Epidermal melanocyte (primary cell): ENCODE measurements around the gene MAOB.

Experiments used
- DNase-seq: peaks from one replicate; pipeline ENCODE4 v3.0.0; 2011; ENCODE audit warnings: low spot score; ENCODE audit not compliant: insufficient read length

Gene MAOB

DNA sequence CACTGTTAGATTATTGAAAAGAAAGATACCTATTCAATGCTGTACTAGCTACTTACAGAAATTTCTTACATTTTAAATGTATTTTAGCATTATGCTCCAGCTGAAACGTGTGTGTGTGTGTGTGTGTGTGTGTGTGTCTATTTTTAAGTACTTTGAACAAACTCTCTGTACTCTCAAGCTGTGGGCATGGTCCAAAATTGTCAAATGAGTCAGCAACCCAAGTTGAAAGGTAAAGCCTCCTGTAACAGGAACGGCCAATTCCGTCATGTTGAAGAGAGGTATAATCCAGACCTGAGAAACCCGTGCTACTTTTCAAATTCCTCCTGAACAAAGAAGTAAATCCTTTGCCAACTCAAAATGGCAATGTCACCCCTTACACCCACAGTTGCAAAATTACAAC is 20.5 kb downstream of the MAOB start:
- DNase-seq: no peak

GRCh38 chrX:43860646-43861370 is 21.4 kb downstream of the MAOB start:
- DNase-seq: no peak

GRCh38 chrX:43853225-43853828 is 28.9 kb downstream of the MAOB start:
- DNase-seq: no peak

GRCh38 chrX:43850629-43851028 is 31.6 kb downstream of the MAOB start:
- no peak for DNase-seq

- no peak for DNase-seq
Measured at GRCh38 chrX:43849173-43849572, 33.1 kb downstream of the MAOB start.

DNA sequence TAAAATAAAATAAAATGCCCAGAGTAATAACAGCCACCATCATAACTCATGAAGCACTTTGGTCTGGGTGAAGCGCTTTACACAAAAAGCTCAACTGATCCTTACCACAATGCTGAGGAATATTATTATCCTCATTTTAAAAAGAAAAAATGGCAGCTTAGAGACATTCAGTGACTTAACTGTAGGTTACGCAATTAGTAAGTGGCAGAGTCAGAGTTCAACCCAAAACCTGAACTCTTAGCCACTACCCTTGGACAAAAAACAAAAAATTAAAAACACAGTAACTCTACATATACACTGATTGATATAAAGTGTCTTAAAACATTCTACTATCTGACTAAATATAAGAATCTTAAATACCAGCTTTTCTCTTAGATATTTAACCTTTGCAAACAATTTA is 34.9 kb downstream of the MAOB start:
- DNase-seq: no peak

DNA sequence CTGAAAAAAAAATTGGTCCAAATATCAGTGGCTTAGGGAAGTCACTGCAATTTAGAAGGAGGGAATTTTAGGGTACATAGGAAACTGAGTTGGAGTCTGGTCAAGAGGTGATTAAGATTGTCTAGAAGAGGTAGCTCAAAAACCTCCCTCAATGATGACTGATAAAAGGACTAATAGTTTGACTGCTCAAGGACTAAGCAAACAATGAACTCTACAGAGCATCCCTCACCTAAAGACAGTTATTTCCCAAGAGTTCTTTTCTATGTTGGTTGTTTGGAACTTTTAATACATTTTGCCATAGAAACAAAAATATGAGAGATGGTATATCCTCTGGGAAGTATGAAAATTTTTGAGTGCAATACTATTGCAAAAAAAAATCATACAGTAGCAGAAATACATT is 35.7 kb downstream of the MAOB start:
- DNase-seq: no peak

DNA sequence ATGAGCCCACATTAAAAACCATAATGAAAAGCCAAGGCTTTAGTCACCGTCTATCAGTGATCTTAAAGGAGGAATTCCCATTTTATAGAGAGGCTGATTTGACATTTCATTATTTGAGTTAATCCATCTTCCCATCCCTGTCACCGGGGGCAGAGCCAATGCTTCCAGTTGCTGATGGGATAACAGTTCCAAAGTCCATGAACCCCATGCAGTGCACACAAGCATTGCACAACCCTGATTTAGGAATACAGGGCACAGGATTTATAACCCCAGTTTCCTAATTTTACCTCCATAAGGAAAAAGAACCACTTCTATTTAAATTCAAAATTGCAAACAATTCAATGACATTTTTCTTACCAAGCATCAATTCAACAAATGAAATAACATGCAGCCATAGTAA is 36.5 kb downstream of the MAOB start:
- DNase-seq: no peak

GRCh38 chrX:43840265-43840664 is 42.0 kb downstream of the MAOB start:
- no peak for DNase-seq

DNA sequence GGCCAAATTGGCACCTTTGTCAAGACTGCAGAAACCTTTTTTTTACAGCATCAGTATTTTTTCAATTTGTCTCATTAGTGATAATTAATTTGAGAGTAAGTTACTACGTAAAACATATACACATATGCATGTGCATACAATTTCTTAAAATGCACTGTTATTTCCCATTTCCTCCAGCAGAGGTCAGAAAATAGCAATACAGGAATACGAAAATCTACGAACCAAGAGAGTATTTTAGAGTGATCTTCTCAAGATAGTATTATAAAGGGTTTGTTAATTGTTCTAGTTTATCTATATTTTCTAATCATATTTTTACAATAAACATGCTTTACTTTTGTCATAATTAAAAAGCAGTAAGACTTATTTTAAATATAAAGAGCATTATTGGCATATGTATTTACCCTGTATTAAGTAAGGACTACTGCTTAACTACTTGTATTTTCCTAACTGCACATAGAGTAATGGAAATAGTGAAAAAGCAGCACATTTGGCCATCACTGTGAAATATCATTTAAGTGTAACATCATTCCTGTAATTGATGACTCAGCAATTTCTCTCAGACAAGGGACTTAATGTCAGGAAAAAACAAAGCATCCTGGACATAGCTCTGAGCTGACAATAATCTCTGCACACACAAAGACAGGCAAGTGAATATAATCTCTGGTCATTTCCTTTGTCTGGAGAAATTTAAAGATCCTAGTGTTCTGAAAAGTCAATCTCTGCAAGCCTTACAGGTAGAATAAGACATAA is 45.6 kb downstream of the MAOB start:
- no peak for DNase-seq

GRCh38 chrX:43835559-43835958 is 46.7 kb downstream of the MAOB start:
- no peak for DNase-seq

- no peak for DNase-seq
Measured at GRCh38 chrX:43827791-43828190, 54.5 kb downstream of the MAOB start.

DNA sequence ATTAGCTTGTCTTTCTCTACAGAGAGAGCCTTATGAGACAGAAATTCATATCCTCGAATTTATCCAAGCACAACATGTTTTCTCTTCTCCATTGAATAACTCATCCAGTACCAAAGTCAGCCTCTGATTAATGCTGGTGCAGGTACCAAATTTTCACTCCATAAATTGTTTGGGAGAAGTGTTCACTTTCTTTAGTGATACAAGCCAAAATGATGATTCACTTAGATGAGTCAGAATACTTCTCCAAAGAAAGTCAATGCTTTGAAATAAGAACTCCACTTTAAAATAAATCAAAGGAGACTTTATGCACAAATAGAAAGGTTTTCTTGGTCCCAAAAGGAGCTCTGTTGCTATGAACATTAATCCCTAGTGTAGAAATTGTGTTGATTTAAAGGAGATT is 60.2 kb downstream of the MAOB start:
- DNase-seq: no peak

DNA sequence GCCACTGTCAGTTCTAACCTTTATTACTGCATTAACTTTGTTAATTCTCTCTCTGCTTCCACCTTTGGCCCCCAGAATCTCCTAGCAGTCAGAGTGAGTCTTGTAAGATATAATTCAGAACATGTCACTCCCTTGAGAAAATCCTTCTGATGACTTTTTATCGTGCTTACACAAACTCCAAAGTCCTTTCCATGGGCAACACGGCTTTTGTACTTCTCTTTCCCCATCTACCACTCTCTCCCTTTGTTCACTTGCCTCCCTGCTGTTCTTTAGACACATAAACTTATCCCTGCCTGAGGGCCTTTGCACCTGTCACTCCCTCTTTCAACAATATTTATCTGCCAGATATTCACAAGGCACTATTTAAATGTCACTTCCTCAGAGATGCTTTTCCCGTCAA is 64.8 kb downstream of the MAOB start:
- DNase-seq: no peak

DNA sequence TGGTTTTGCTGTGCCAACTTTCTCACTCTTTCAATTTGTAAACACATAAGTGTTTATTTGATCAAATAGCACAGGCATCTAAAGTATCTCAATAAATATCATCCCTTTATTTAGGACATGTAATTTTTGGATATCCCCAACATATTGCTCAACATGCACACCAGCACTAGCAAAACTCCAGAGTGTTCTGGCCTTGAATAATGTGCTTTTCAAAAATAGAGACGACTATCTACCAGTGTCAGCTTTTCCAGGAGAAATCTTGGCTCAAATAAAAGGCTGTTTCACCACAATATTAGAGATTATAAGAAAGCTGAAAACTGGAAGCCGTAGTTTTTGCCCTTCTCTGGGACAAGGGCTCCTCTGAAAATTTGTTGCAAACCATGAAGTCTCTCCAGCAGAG is 67.0 kb downstream of the MAOB start:
- DNase-seq: no peak

GRCh38 chrX:43813898-43814297 is 68.4 kb downstream of the MAOB start:
- DNase-seq: no peak

GRCh38 chrX:43813319-43813718 is 68.9 kb downstream of the MAOB start:
- no peak for DNase-seq

- no peak for DNase-seq
Measured at GRCh38 chrX:43809463-43809862, 72.8 kb downstream of the MAOB start.

GRCh38 chrX:43808231-43808630 is 74.0 kb downstream of the MAOB start:
- DNase-seq: no peak

GRCh38 chrX:43805579-43805978 is 76.7 kb downstream of the MAOB start:
- DNase-seq: no peak

DNA sequence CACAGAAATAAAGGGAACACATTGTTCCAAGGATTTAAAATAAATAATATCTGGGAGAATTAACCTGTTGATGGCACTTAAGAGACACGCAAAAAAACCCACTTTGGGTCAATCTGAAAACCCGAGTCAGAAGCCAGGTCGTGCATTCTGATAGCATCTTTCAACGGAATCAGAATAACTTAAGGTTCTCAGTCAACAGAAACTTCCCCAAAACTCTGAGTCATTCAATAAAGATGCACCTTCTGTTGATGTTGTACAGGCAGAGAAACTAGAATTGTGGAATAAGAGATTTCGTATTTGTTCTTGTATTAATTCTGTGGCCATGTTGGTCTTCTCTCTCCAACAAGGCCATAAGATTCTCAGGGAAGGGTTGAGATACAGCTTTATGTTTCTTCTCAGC is 78.2 kb downstream of the MAOB start:
- DNase-seq: no peak

DNA sequence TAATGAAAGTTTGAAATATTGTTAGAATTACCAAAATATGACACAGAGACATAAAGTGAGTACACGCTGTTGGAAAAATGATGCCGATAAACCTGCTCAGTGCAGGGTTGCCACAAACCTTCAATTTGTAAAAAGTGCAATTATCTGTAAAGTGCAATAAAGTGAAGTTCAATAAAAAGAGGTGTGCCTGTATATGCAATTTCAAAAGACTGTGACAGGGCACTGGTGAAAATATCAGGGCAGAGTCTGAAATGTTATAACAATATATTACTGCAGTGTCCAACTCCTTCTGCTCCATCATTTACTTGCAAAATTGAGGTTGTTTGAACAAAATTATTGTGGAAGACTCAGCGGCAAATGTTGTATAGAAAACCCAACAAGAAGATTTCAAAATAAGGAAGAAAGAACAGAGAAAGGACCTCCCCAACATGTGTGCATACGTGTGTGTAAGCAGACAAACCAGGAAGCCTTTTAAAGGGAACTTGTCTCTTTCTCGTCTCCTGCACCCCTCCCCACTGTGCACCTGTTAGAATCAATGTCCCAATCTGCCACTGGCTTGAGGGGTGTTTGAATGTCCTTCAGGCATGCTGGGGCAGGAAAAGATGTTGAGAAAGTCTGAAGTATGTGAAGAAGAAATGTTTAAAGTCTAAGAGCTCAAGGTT is 96.2 kb downstream of the MAOB start:
- DNase-seq: no peak
